Measurements from ENCODE around the gene RPLP2. TPM values are rescaled to one million over a fixed set of nuclear protein-coding genes. Genes with fewer than 3 reads are reported as not detected.
A peak's percentile ranks its signal among the peaks of the same experiment; 100 is the strongest.

Gene RPLP2
- total and polyA plus RNA-seq, 2 of the 4 experiments (the other 2 are of a cell fraction) = 59.9 to 1,897 TPM

DNA sequence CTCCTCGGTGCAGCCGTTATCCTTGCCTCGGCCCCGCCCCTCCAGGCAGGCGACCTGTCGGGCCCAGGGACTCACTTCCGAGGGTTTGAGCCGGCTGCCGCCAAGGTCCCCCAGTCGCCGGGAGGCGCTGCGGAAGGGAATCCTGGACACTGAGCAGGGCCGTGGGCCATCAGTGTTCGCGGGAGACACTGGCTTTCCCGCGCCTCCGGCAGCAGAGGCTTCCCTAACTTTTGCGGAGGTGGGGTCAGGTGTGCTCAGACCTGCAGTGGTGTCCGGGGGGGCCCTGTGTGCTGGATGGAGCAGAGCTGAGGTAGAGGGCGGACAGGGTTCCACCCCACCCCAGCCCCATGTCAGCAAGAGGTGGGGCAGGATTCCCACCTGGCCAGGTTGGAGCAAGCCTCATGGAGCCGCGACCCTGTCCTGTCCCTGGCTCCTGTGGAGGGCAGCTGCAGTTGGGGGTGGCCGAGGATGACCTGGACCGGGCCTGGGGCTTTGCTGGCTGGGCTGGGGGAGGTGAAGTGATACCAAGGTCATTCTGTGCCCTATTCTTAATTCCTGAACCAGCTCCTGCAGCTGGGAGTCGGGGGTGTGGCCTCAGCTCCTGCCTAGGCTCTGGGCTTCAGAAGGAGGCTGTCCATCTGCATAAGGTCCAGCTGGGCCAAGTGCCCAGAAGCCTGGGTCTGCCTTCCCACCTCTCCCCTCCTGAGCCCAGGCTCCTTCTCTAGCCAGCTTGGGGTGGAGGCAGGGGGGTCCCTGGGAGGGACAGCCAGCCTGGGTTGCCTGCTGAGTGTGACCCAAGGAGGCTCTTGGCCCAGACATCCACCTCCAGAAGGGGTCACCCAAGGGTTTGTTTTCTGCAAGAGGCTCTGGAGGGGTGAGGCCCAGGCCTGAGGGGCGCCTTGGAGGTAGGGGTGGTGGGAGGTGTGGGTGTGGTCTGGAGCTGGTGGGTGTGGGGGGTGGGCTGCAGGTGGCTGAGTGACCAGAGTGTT lies 41.3 kb downstream of the RPLP2 start:
- H3K9me1 ChIP-seq (ENCODE audit: insufficient read depth, low read length) = peaks cover 5% of the 10 kb centered on the region; the same call in 1 of the 2 replicates
- H3K18ac ChIP-seq (ENCODE audit: low read depth, low read length) = no peak overlapping the region
- peak overlapping the region; percentile 41 for H2AFZ ChIP-seq (replicated peaks; ENCODE audit: low read length, poor library complexity)
- intact Hi-C loops (cut with micrococcal nuclease) (no loop called here), dilution Hi-C loops (cut with HindIII; ENCODE audit: low sequenced_read_pairs, unreplicated experiment) (no loop called here), in situ Hi-C loops (cut with MboI; ENCODE audit: low sequenced_read_pairs) (no loop called here)
- no peak overlapping the region for H2BK15ac ChIP-seq (ENCODE audit: low read depth, low read length)
- no peak overlapping the region for H3K27ac ChIP-seq (ENCODE audit: insufficient read depth, low read length)
- peaks cover 11 to 84% of the 10 kb centered on the region in 2 experiments for H3K79me1 ChIP-seq (ENCODE audit: low read depth in 1 of 2, low read length in 2 of 2)
- H3K9ac ChIP-seq (ENCODE audit: low read depth, low read length) = no peak overlapping the region
- H3K9me3 ChIP-seq (ENCODE audit: control insufficient read depth, insufficient read depth, low read length) = no peaks in the 10 kb centered on the region
- TF ChIP-seq NFE2L2 (IDR thresholded peaks at IDR 0.05; ENCODE audit: low read depth, low read length) (no peak), RAD21 (IDR thresholded peaks at IDR 0.05; ENCODE audit: low read length) (0 out of 2 replicates have a peak, but pooled peaks have one; percentile 9)
- H2AK5ac ChIP-seq (ENCODE audit: low read depth, low read length) = no peak overlapping the region
- H3K27me3 ChIP-seq (ENCODE audit: control insufficient read depth, insufficient read depth, low read length) = no peaks in the 10 kb centered on the region
- H4K8ac ChIP-seq (ENCODE audit: low read depth in 2 of 2, low read length in 2 of 2) = no peak overlapping the region
- H3K56ac ChIP-seq (ENCODE audit: extremely low read depth, insufficient read depth, low read length) = no peak overlapping the region
- POLR2A ChIA-PET (ENCODE audit: unreplicated experiment) = no interaction called here
- H3K36me3 ChIP-seq (ENCODE audit: control insufficient read depth, insufficient read depth, low read length) = peaks cover 12% of the 10 kb centered on the region; the same call in 1 of the 2 replicates
- no TSS peak for BruUV-seq (replicated peaks)
- H3K14ac ChIP-seq (replicated peaks; ENCODE audit: low read depth, low read length) = no peak overlapping the region
- H3K4ac ChIP-seq (ENCODE audit: low read depth, low read length) = no peak overlapping the region
- ATAC-seq (ENCODE audit: low read depth) (no peak), DNase-seq (no peak)
- no peak overlapping the region for H4K5ac ChIP-seq (ENCODE audit: low read depth, low read length)
- no peak overlapping the region for H2BK5ac ChIP-seq (ENCODE audit: low read depth, low read length, poor library complexity, severe bottlenecking)
- H4K91ac ChIP-seq (ENCODE audit: insufficient read depth, low read depth, low read length) = no peak overlapping the region
- H4K20me1 ChIP-seq (ENCODE audit: insufficient read depth, low read length) = peaks cover 68% of the 10 kb centered on the region
- no peak overlapping the region; the same call in 1 of the 2 replicates for H3K4me3 ChIP-seq (ENCODE audit: insufficient read depth, low read depth, low read length)
- CTCF ChIA-PET = no interaction called here
- no peak overlapping the region for H2BK120ac ChIP-seq (ENCODE audit: low read depth, low read length)
- H3K23ac ChIP-seq (ENCODE audit: low read depth, low read length) = no peak overlapping the region
- H3K4me2 ChIP-seq (ENCODE audit: low read depth, low read length) = no peak overlapping the region; the same call in 1 of the 2 replicates
- 90% methylated on average over 2 of the region's 28 CpGs; no CpG with 5 or more reads in 1 of the 2 experiments for WGBS, 2 experiments (ENCODE audit: extremely low coverage in 2 of 2, insufficient read length in 1 of 2)
- peak overlapping the region; percentile 70 for H2AK9ac ChIP-seq (replicated peaks; ENCODE audit: low read depth, low read length, poor library complexity)
- peaks cover 24% of the 10 kb centered on the region for H3K4me1 ChIP-seq (ENCODE audit: control insufficient read depth, insufficient read depth, low read length)
- H2BK20ac ChIP-seq (ENCODE audit: low read depth, low read length) = no peak overlapping the region
